Measurements from ENCODE around the gene CMBL.
"Not testable (repeated sequence)": the region's sequence is repeated elsewhere in the genome, so short reads cannot be mapped to it uniquely, and the experiment has no call there.

The CMBL gene

GRCh38 chr5:10288592-10289219 is 19.0 kb downstream of the CMBL start:
- no peak for TF ChIP-seq CTCF (IDR thresholded peaks at IDR 0.05; ENCODE audit: insufficient read depth, low read length, poor library complexity, severe bottlenecking)
- H3K27me3 ChIP-seq (replicated peaks; ENCODE audit: control insufficient read depth, insufficient read depth, low read length), result no peaks in the 10 kb centered on the region
- H3K36me3 ChIP-seq (ENCODE audit: control insufficient read depth, insufficient read depth, low read length), result no peaks in the 10 kb centered on the region
- no peak overlapping the region for H3K4me3 ChIP-seq (replicated peaks; ENCODE audit: low read depth, low read length)
- DNase-seq (ENCODE audit: extremely low read depth, insufficient read length), result peak; percentile 45

- no peak for TF ChIP-seq CTCF (IDR thresholded peaks at IDR 0.05; ENCODE audit: insufficient read depth, low read length, poor library complexity, severe bottlenecking)
- DNase-seq (ENCODE audit: extremely low read depth, insufficient read length), result no peak
- Histone ChIP-seq H3K36me3 (ENCODE audit: control insufficient read depth, insufficient read depth, low read length) (no peaks in the 10 kb centered on the region), H3K4me3 (replicated peaks; ENCODE audit: low read depth, low read length) (no peak overlapping the region), H3K27me3 (replicated peaks; ENCODE audit: control insufficient read depth, insufficient read depth, low read length) (no peaks in the 10 kb centered on the region)
Observed at GRCh38 chr5:10286862-10287227, 20.9 kb downstream of the CMBL start.

- Histone ChIP-seq H3K27me3 (replicated peaks; ENCODE audit: control insufficient read depth, insufficient read depth, low read length) (no peaks in the 10 kb centered on the region), H3K4me3 (replicated peaks; ENCODE audit: low read depth, low read length) (no peak overlapping the region), H3K36me3 (ENCODE audit: control insufficient read depth, insufficient read depth, low read length) (no peaks in the 10 kb centered on the region)
- no peak for TF ChIP-seq CTCF (IDR thresholded peaks at IDR 0.05; ENCODE audit: insufficient read depth, low read length, poor library complexity, severe bottlenecking)
- DNase-seq (ENCODE audit: extremely low read depth, insufficient read length), result no peak
Observed at GRCh38 chr5:10286162-10286861, 21.4 kb downstream of the CMBL start.

GRCh38 chr5:10285362-10285761 is 22.3 kb downstream of the CMBL start:
- DNase-seq (ENCODE audit: extremely low read depth, insufficient read length); H3K4me3 ChIP-seq (replicated peaks; ENCODE audit: low read depth, low read length); H3K27me3 ChIP-seq (replicated peaks; ENCODE audit: control insufficient read depth, insufficient read depth, low read length); H3K36me3 ChIP-seq (ENCODE audit: control insufficient read depth, insufficient read depth, low read length): not testable (repeated sequence)

GRCh38 chr5:10283927-10284635 is 23.6 kb downstream of the CMBL start:
- peak; percentile 79 for DNase-seq (ENCODE audit: extremely low read depth, insufficient read length)
- TF ChIP-seq CTCF (IDR thresholded peaks at IDR 0.05; ENCODE audit: insufficient read depth, low read length, poor library complexity, severe bottlenecking), result peak; percentile 91
- H3K4me3 ChIP-seq (replicated peaks; ENCODE audit: low read depth, low read length), result no peak overlapping the region; the same call in 1 of the 2 replicates
- no peaks in the 10 kb centered on the region for H3K27me3 ChIP-seq (replicated peaks; ENCODE audit: control insufficient read depth, insufficient read depth, low read length)
- H3K36me3 ChIP-seq (ENCODE audit: control insufficient read depth, insufficient read depth, low read length), result no peaks in the 10 kb centered on the region
